ENCODE measurements around the gene RMND5B. TPM values are rescaled to one million over a fixed set of nuclear protein-coding genes. Genes with fewer than 3 reads are reported as not detected.

RMND5B gene
- total RNA-seq, 1 experiment from 2014 or later: 24.1 TPM

DNA sequence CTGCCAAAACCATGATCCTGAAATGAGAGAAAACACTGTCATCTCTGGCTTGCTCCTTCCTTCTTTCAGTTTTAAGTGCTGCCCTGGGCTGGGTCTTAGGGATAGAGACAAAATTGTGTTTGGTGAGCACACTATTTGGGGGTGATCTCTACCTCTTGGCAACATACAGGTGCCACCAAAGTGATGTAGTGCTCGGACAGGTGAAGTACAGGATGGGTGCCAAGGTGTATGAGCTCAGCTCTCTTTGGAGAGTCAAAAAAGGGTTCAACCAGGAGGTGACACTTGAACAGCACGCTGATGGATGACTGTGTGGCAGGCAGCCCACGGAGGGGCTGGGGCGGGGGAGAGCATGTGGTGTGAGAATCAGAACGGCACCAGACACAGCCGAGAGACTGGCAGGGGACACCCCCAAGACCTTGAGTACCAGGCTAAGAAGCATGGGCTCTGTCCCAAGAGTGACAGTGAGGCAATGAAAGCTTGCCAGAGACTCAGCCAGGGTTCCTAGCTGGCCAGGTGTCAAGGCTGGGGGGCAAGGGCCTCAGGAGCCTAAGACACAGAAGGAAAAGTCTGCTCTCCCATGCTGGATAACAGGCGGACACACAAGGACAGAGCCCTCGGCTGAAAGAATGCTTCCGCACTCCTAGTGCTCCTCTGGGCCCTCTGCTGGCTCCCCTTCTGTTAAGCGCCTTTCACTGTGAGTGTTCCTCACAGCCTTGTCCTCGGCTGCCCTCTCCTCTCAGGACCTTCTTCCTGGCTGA, 20.3 kb downstream of the RMND5B start:
- Histone ChIP-seq H3K9ac (ENCODE audit: low read length) (no peak overlapping the region), H3K9me3 (ENCODE audit: control insufficient read depth in 1 of 2, insufficient read depth in 1 of 2, low read depth in 1 of 2, low read length in 2 of 2) (no peaks in the 10 kb centered on the region), H3K27ac (ENCODE audit: low read depth, low read length) (no peak overlapping the region), H3K9me2 (ENCODE audit: insufficient read depth) (no peaks in the 10 kb centered on the region), H3K36me3 (ENCODE audit: control insufficient read depth in 1 of 2, insufficient read depth in 2 of 2, low read length in 2 of 2) (peaks cover 27 to 45% of the 10 kb centered on the region in 2 experiments; a peak in 3 of 4 replicates), H2AFZ (ENCODE audit: low read depth, low read length, poor library complexity, severe bottlenecking) (no peak overlapping the region), H3K4me3 (replicated peaks in 1 of 2; ENCODE audit: low read depth in 1 of 2, low read length in 2 of 2) (no peak overlapping the region), H3K27me3 (ENCODE audit: insufficient read depth, low read length) (no peaks in the 10 kb centered on the region), H3K4me2 (ENCODE audit: low read length) (no peak overlapping the region), H3K79me2 (ENCODE audit: insufficient read depth, low read length) (peaks cover 33% of the 10 kb centered on the region), H4K20me1 (ENCODE audit: insufficient read depth) (no peaks in the 10 kb centered on the region), H3K4me1 (ENCODE audit: control insufficient read depth in 1 of 2, insufficient read depth in 2 of 2, low read length in 2 of 2) (peaks cover 14 to 27% of the 10 kb centered on the region in 2 experiments; a peak in 3 of 4 replicates)
- ChIA-PET RAD21 (ENCODE audit: low non-redundant PET in 1 of 2, low total read pairs in 2 of 2, uncharacterized antibody in 2 of 2, unreplicated experiment in 2 of 2) (no interaction called here), CTCF (interaction anchor here (10.8 kb wide), 1 partner anchor 75 kb away, joined by 98 read pairs; no protein-coding TSS in a partner anchor), POLR2A (no interaction called here)
- no TSS peak for BruUV-seq (replicated peaks)
- DNase-seq (ENCODE audit: low read depth, low spot score) (no peak), ATAC-seq (no peak)
- TF ChIP-seq JUND (IDR thresholded peaks at IDR 0.05) (no peak), POLR2A (IDR thresholded peaks at IDR 0.05; ENCODE audit: borderline replicate concordance, extremely low read depth, insufficient read depth, insufficient read length) (no peak), ZNF274 (IDR thresholded peaks at IDR 0.05; ENCODE audit: low read depth, low read length) (no peak), SRF (IDR thresholded peaks at IDR 0.05; ENCODE audit: low read depth) (no peak)
- TF ChIP-seq, protein P1, sequence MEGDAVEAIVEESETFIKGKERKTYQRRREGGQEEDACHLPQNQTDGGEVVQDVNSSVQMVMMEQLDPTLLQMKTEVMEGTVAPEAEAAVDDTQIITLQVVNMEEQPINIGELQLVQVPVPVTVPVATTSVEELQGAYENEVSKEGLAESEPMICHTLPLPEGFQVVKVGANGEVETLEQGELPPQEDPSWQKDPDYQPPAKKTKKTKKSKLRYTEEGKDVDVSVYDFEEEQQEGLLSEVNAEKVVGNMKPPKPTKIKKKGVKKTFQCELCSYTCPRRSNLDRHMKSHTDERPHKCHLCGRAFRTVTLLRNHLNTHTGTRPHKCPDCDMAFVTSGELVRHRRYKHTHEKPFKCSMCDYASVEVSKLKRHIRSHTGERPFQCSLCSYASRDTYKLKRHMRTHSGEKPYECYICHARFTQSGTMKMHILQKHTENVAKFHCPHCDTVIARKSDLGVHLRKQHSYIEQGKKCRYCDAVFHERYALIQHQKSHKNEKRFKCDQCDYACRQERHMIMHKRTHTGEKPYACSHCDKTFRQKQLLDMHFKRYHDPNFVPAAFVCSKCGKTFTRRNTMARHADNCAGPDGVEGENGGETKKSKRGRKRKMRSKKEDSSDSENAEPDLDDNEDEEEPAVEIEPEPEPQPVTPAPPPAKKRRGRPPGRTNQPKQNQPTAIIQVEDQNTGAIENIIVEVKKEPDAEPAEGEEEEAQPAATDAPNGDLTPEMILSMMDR (IDR thresholded peaks at IDR 0.05 in 2 of 3, conservative IDR thresholded peaks at IDR 0.05 in 1 of 3; ENCODE audit: borderline replicate concordance in 1 of 3, insufficient read depth in 1 of 3, low read depth in 2 of 3, low read length in 2 of 3): peak in 1 of 3 experiments; percentile 24; a peak in 1 of 6 replicates
- intact Hi-C loops (cut with micrococcal nuclease): loop anchor here (5.0 kb wide), 1 partner anchor 549 kb away; the partner anchor contains the start of gene B4GALT7

All from HCT116 (cell line).